ENCODE measurements around the gene GALNT16. TPM values are rescaled to one million over a fixed set of nuclear protein-coding genes. Genes with fewer than 3 reads are reported as not detected.

GALNT16 gene
- total RNA-seq, 4 donors from 2014 or later, result 5.1 to 8.9 (median 8.7) TPM

GRCh38 chr14:69399750-69400149 is 139.8 kb downstream of the GALNT16 start:
- TF ChIP-seq, protein P1, sequence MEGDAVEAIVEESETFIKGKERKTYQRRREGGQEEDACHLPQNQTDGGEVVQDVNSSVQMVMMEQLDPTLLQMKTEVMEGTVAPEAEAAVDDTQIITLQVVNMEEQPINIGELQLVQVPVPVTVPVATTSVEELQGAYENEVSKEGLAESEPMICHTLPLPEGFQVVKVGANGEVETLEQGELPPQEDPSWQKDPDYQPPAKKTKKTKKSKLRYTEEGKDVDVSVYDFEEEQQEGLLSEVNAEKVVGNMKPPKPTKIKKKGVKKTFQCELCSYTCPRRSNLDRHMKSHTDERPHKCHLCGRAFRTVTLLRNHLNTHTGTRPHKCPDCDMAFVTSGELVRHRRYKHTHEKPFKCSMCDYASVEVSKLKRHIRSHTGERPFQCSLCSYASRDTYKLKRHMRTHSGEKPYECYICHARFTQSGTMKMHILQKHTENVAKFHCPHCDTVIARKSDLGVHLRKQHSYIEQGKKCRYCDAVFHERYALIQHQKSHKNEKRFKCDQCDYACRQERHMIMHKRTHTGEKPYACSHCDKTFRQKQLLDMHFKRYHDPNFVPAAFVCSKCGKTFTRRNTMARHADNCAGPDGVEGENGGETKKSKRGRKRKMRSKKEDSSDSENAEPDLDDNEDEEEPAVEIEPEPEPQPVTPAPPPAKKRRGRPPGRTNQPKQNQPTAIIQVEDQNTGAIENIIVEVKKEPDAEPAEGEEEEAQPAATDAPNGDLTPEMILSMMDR (IDR thresholded peaks at IDR 0.05; ENCODE audit: low read depth), result no peak

GRCh38 chr14:69400154-69400553 is 140.2 kb downstream of the GALNT16 start:
- TF ChIP-seq, protein P1 (IDR thresholded peaks at IDR 0.05; ENCODE audit: low read depth), result no peak

DNA sequence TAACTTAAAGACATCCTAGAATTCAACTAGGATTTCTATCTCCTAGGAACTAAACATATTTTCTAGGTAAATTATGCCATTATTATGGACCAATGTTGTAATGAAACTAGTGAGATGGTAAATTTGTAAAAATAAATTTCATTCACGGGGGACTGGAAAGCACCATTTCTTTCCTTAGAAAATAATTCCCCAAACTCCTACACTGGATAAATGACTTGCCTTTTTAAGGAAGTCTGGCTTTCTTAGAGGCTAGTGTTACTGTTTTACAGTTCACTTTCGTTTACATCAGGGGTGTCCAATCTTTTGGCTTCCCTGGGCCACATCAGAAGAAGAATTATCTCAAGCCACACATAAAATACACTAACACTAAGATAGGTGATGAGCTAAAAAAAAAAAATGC is 141.9 kb downstream of the GALNT16 start:
- TF ChIP-seq, protein P1 (IDR thresholded peaks at IDR 0.05; ENCODE audit: low read depth), result no peak

- TF ChIP-seq, protein P1 (IDR thresholded peaks at IDR 0.05; ENCODE audit: low read depth), result no peak
These were observed 144.5 kb downstream of the GALNT16 start for GRCh38 chr14:69404478-69404877.

DNA sequence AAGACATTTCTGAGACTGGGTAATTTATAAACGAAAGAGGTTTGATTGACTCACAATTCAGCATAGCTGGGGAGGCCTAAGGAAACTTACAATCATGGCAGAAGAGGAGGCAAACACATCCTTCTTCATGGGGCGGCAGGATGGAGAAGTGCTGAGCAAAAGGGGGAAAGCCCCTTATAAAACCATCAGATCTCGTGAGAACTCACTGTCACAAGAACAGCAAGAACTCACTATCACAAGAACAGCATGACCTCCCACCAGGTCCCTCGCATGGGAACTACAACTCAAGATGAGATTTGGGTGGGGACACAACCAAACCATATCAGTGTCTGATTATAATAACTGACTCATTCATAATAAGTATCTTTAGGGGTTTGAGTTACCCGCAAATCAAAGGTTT is 144.9 kb downstream of the GALNT16 start:
- TF ChIP-seq, protein P1 (IDR thresholded peaks at IDR 0.05; ENCODE audit: low read depth), result no peak

- TF ChIP-seq, protein P1 (IDR thresholded peaks at IDR 0.05; ENCODE audit: low read depth), result no peak
These were observed 145.8 kb downstream of the GALNT16 start for GRCh38 chr14:69405762-69406161.

Other genes starting within 250 kb of the GALNT16 start
- gene DCAF5, start 107.0 kb upstream of the GALNT16 start, total RNA-seq, result 10 to 100 TPM; 36.4 to 47.7 (median 40.2) TPM
- 10 to 100 TPM; 18.2 to 22.0 (median 21.1) TPM for gene EXD2, start 68.7 kb upstream of the GALNT16 start, total RNA-seq
- 100 to 1,000 TPM in 1 of 4 donors, 10 to 100 TPM in 3; 47.1 to 116 (median 69.7) TPM for gene ERH, start 138.1 kb downstream of the GALNT16 start, total RNA-seq
- 10 to 100 TPM; 50.2 to 64.1 (median 57.9) TPM for gene SLC39A9, start 138.5 kb downstream of the GALNT16 start, total RNA-seq
- gene PLEKHD1, start 224.6 kb downstream of the GALNT16 start, total RNA-seq, result under 1 TPM in 2 of 4 donors, not detected in 2; 0.22 to 0.38 TPM

All from subcutaneous adipose tissue (tissue), 4 donors.